SK-N-SH (cell line): ENCODE results near the gene INAFM2.

Source experiments
- EP300 ChIP-seq, 2 experiments: IDR thresholded peaks; 2 replicates each; pipeline versions ENCODE4 v1.4.0 to v1.6.1; 2012; ENCODE audit warnings: borderline replicate concordance in 1 of 2, low read depth in 1 of 2, low read length in 1 of 2
- EZH2phosphoT487 ChIP-seq: fragments of 200-600 bp; sonication (generic); IDR thresholded peaks from 2 replicates; pipeline ENCODE4 v1.6.1; 2017; ENCODE audit warnings: low read depth, mixed run types, mild to moderate bottlenecking, antibody characterized with exemption, moderate library complexity, borderline replicate concordance
- FOXJ3 ChIP-seq: sonication (generic); formaldehyde crosslinking; IDR thresholded peaks from 2 replicates; pipeline ENCODE4 v1.5.1; 2020; ENCODE audit warnings: mild to moderate bottlenecking, missing genetic modification reagents
- GABPA ChIP-seq: IDR thresholded peaks from 2 replicates; pipeline ENCODE4 v1.4.0; 2012; ENCODE audit warnings: low read depth, mild to moderate bottlenecking
- MXI1 ChIP-seq: IDR thresholded peaks from 2 replicates; pipeline ENCODE4 v1.6.1; 2012; ENCODE audit warnings: mild to moderate bottlenecking, low read depth, low read length, improper control_type of control experiment
- POLR2AphosphoS5 ChIP-seq: IDR thresholded peaks from 2 replicates; pipeline ENCODE4 v1.6.1; 2012; ENCODE audit warnings: low read depth, low read length
- RAD21 ChIP-seq: IDR thresholded peaks from 2 replicates; pipeline ENCODE4 v1.6.1; 2012; ENCODE audit warnings: mild to moderate bottlenecking, low read length
- RCOR1 ChIP-seq: fragments of 150-350 bp; IDR thresholded peaks from 2 replicates; pipeline ENCODE4 v1.6.1; 2017; ENCODE audit warnings: antibody characterized with exemption, low read length
- RXRA ChIP-seq: IDR thresholded peaks from 2 replicates; pipeline ENCODE4 v1.4.0; 2012; ENCODE audit warnings: low read depth, mild to moderate bottlenecking, borderline replicate concordance
- SIN3A ChIP-seq: IDR thresholded peaks from 2 replicates; pipeline ENCODE4 v1.6.1; 2012; ENCODE audit warnings: low read depth, mild to moderate bottlenecking, low read length, moderate library complexity, borderline replicate concordance
- TF ChIP-seq, protein P1 (sequence below): fragments of 200-600 bp; sonication (generic); IDR thresholded peaks from 2 replicates; pipeline ENCODE4 v1.6.1; 2017; ENCODE audit warnings: antibody characterized with exemption, mild to moderate bottlenecking, moderate library complexity
- TF ChIP-seq, protein P2 (sequence below): IDR thresholded peaks from 2 replicates; pipeline ENCODE4 v1.6.1; 2012; ENCODE audit warnings: mild to moderate bottlenecking, low read depth, low read length, moderate library complexity
- TF ChIP-seq, protein P3 (sequence below): fragments of 150-350 bp; IDR thresholded peaks from 2 replicates; pipeline ENCODE4 v1.6.1; 2017; ENCODE audit warnings: antibody characterized with exemption, low read length, low read depth, borderline replicate concordance

DNA sequence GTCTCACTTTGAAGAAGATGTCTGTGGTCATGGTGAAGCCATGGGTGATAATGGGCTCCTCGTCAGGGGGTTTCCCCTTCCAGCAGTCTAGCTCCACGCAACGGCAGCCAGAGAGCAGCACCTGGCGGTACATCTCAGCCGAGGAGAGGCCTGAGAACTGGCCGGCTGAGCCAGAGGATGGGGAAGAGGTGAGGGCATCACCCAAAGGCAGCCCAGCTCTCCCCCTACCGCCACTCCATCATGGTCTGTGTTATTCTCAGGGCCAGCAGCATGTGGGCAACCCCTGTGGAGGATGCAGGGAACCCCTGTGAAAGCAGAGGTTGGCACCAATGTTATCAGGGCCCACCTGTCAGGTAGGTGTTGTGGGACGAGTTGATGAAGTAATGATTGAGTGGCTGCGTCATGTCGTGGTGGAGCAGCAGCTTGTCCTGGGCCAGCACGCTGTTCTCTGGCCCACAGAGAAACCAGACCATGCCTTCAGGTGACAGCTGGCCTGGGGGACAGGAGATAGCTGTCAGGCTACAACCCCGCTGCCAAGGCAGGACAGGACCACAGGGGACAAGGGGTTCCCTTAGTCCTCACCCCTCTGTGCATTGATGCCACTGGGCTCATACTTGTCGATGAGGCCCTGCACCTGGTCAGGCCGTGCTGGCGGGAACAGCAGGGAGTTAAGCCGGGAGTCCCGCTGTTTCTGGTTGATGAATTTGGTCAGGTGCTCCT lies 25.1 kb upstream of the INAFM2 start:
- TF ChIP-seq RAD21 (no peak), EP300 (IDR thresholded peaks at IDR 0.05; ENCODE audit: borderline replicate concordance in 1 of 2, low read depth in 1 of 2, low read length in 1 of 2) (no peak), RCOR1 (no peak), EZH2phosphoT487 (no peak), MXI1 (no peak), GABPA (no peak), POLR2AphosphoS5 (no peak), RXRA (no peak), FOXJ3 (CRISPR knock-in tag) (no peak), SIN3A (no peak)
- TF ChIP-seq, protein P1, sequence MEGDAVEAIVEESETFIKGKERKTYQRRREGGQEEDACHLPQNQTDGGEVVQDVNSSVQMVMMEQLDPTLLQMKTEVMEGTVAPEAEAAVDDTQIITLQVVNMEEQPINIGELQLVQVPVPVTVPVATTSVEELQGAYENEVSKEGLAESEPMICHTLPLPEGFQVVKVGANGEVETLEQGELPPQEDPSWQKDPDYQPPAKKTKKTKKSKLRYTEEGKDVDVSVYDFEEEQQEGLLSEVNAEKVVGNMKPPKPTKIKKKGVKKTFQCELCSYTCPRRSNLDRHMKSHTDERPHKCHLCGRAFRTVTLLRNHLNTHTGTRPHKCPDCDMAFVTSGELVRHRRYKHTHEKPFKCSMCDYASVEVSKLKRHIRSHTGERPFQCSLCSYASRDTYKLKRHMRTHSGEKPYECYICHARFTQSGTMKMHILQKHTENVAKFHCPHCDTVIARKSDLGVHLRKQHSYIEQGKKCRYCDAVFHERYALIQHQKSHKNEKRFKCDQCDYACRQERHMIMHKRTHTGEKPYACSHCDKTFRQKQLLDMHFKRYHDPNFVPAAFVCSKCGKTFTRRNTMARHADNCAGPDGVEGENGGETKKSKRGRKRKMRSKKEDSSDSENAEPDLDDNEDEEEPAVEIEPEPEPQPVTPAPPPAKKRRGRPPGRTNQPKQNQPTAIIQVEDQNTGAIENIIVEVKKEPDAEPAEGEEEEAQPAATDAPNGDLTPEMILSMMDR, result no peak
- TF ChIP-seq, protein P2, sequence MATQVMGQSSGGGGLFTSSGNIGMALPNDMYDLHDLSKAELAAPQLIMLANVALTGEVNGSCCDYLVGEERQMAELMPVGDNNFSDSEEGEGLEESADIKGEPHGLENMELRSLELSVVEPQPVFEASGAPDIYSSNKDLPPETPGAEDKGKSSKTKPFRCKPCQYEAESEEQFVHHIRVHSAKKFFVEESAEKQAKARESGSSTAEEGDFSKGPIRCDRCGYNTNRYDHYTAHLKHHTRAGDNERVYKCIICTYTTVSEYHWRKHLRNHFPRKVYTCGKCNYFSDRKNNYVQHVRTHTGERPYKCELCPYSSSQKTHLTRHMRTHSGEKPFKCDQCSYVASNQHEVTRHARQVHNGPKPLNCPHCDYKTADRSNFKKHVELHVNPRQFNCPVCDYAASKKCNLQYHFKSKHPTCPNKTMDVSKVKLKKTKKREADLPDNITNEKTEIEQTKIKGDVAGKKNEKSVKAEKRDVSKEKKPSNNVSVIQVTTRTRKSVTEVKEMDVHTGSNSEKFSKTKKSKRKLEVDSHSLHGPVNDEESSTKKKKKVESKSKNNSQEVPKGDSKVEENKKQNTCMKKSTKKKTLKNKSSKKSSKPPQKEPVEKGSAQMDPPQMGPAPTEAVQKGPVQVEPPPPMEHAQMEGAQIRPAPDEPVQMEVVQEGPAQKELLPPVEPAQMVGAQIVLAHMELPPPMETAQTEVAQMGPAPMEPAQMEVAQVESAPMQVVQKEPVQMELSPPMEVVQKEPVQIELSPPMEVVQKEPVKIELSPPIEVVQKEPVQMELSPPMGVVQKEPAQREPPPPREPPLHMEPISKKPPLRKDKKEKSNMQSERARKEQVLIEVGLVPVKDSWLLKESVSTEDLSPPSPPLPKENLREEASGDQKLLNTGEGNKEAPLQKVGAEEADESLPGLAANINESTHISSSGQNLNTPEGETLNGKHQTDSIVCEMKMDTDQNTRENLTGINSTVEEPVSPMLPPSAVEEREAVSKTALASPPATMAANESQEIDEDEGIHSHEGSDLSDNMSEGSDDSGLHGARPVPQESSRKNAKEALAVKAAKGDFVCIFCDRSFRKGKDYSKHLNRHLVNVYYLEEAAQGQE, result no peak
- TF ChIP-seq, protein P3, sequence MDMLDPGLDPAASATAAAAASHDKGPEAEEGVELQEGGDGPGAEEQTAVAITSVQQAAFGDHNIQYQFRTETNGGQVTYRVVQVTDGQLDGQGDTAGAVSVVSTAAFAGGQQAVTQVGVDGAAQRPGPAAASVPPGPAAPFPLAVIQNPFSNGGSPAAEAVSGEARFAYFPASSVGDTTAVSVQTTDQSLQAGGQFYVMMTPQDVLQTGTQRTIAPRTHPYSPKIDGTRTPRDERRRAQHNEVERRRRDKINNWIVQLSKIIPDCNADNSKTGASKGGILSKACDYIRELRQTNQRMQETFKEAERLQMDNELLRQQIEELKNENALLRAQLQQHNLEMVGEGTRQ, result no peak
